ENCODE measurements around the gene KIAA1217. TPM values are rescaled to one million over a fixed set of nuclear protein-coding genes. Genes with fewer than 3 reads are reported as not detected.

The KIAA1217 gene
- total RNA-seq, 2 experiments from 2014 or later: 0.67 to 1.3 TPM

GRCh38 chr10:24269476-24269875 lies 60.5 kb downstream of the KIAA1217 start:
- ATAC-seq (no peak), DNase-seq (no peak)
- H3K4me1 Mint-ChIP-seq (ENCODE audit: low read depth): no peaks in the 10 kb centered on the region
- H3K27me3 Mint-ChIP-seq: no peaks in the 10 kb centered on the region
- TF ChIP-seq CTCF (IDR thresholded peaks at IDR 0.05): no peak
- intact Hi-C loops (cut with micrococcal nuclease): no loop called here
- H3K4me3 Mint-ChIP-seq: no peak overlapping the region
- ChIA-PET CTCF (no interaction called here), POLR2A (no interaction called here)
- H3K36me3 Mint-ChIP-seq (ENCODE audit: low read depth): no peaks in the 10 kb centered on the region
- no peak overlapping the region for H3K27ac Mint-ChIP-seq
- no peaks in the 10 kb centered on the region for H3K9me3 Mint-ChIP-seq

GRCh38 chr10:24272374-24272773 lies 63.4 kb downstream of the KIAA1217 start:
- peaks cover 2% of the 10 kb centered on the region for H3K9me3 Mint-ChIP-seq
- CTCF ChIA-PET: no interaction called here
- no peak overlapping the region for H3K4me3 Mint-ChIP-seq
- H3K36me3 Mint-ChIP-seq (ENCODE audit: low read depth): no peaks in the 10 kb centered on the region
- TF ChIP-seq CTCF (IDR thresholded peaks at IDR 0.05): no peak
- no peak for ATAC-seq
- H3K27me3 Mint-ChIP-seq: no peaks in the 10 kb centered on the region
- no peaks in the 10 kb centered on the region for H3K4me1 Mint-ChIP-seq (ENCODE audit: low read depth)
- POLR2A ChIA-PET: no interaction called here
- intact Hi-C loops (cut with micrococcal nuclease): no loop called here
- no peak for DNase-seq
- no peak overlapping the region for H3K27ac Mint-ChIP-seq

- no peak for DNase-seq
- no peaks in the 10 kb centered on the region for H3K27me3 Mint-ChIP-seq
- CTCF ChIA-PET: no interaction called here
- no peaks in the 10 kb centered on the region for H3K4me1 Mint-ChIP-seq (ENCODE audit: low read depth)
- peaks cover 2% of the 10 kb centered on the region for H3K9me3 Mint-ChIP-seq
- no peak overlapping the region for H3K27ac Mint-ChIP-seq
- POLR2A ChIA-PET: no interaction called here
- intact Hi-C loops (cut with micrococcal nuclease): no loop called here
- ATAC-seq: no peak
- TF ChIP-seq CTCF (IDR thresholded peaks at IDR 0.05): no peak
- no peaks in the 10 kb centered on the region for H3K36me3 Mint-ChIP-seq (ENCODE audit: low read depth)
- H3K4me3 Mint-ChIP-seq: no peak overlapping the region
These were observed 68.3 kb downstream of the KIAA1217 start for GRCh38 chr10:24277277-24277676.

- Mint-ChIP-seq H3K9me3 (peaks cover 2% of the 10 kb centered on the region), H3K27ac (no peak overlapping the region), H3K27me3 (no peaks in the 10 kb centered on the region), H3K36me3 (ENCODE audit: low read depth) (no peaks in the 10 kb centered on the region), H3K4me3 (no peak overlapping the region), H3K4me1 (ENCODE audit: low read depth) (no peaks in the 10 kb centered on the region)
- intact Hi-C loops (cut with micrococcal nuclease): no loop called here
- no peak for TF ChIP-seq CTCF (IDR thresholded peaks at IDR 0.05)
- ATAC-seq: no peak
- CTCF ChIA-PET: no interaction called here
- no peak for DNase-seq
- POLR2A ChIA-PET: no interaction called here
These were observed 68.8 kb downstream of the KIAA1217 start for GRCh38 chr10:24277771-24278170.

- H3K36me3 Mint-ChIP-seq (ENCODE audit: low read depth): no peaks in the 10 kb centered on the region
- ATAC-seq: no peak
- no peak for DNase-seq
- no peak overlapping the region for H3K4me3 Mint-ChIP-seq
- H3K9me3 Mint-ChIP-seq: peaks cover 4% of the 10 kb centered on the region
- TF ChIP-seq CTCF (IDR thresholded peaks at IDR 0.05): no peak
- intact Hi-C loops (cut with micrococcal nuclease): no loop called here
- no peaks in the 10 kb centered on the region for H3K27me3 Mint-ChIP-seq
- CTCF ChIA-PET: no interaction called here
- no peaks in the 10 kb centered on the region for H3K4me1 Mint-ChIP-seq (ENCODE audit: low read depth)
- H3K27ac Mint-ChIP-seq: no peak overlapping the region
- POLR2A ChIA-PET: no interaction called here
These were observed 69.4 kb downstream of the KIAA1217 start for GRCh38 chr10:24278176-24278889.
